ENCODE data around the gene NT5C1B.
A peak's percentile ranks its signal among the peaks of the same experiment; 100 is the strongest.

NT5C1B gene

GRCh38 chr2:18522484-18523146 lies 66.8 kb downstream of the NT5C1B start:
- H3K27ac ChIP-seq (ENCODE audit: insufficient read depth, low read length, poor library complexity, severe bottlenecking), result no peak overlapping the region
- H3K4me1 ChIP-seq (ENCODE audit: control insufficient read depth, insufficient read depth, low read length, poor library complexity, severe bottlenecking), result no peaks in the 10 kb centered on the region
- DNase-seq, result no peak
- H3K9me3 ChIP-seq (ENCODE audit: control insufficient read depth, low read length), result no peaks in the 10 kb centered on the region
- H3K27me3 ChIP-seq (replicated peaks; ENCODE audit: control insufficient read depth, insufficient read depth, low read length, poor library complexity, severe bottlenecking), result no peaks in the 10 kb centered on the region
- H3K36me3 ChIP-seq (ENCODE audit: control insufficient read depth, insufficient read depth, low read length), result no peaks in the 10 kb centered on the region
- no peak overlapping the region for H3K4me3 ChIP-seq (ENCODE audit: insufficient read depth, low read depth, low read length, poor library complexity, severe bottlenecking)

- Histone ChIP-seq H3K36me3 (ENCODE audit: control insufficient read depth, insufficient read depth, low read length) (no peaks in the 10 kb centered on the region), H3K27me3 (replicated peaks; ENCODE audit: control insufficient read depth, insufficient read depth, low read length, poor library complexity, severe bottlenecking) (no peaks in the 10 kb centered on the region), H3K4me3 (ENCODE audit: insufficient read depth, low read depth, low read length, poor library complexity, severe bottlenecking) (no peak overlapping the region), H3K9me3 (ENCODE audit: control insufficient read depth, low read length) (no peaks in the 10 kb centered on the region), H3K27ac (ENCODE audit: insufficient read depth, low read length, poor library complexity, severe bottlenecking) (no peak overlapping the region), H3K4me1 (ENCODE audit: control insufficient read depth, insufficient read depth, low read length, poor library complexity, severe bottlenecking) (no peaks in the 10 kb centered on the region)
- peak; percentile 33 to 57 (median 39) for DNase-seq
These were observed 68.6 kb downstream of the NT5C1B start for GRCh38 chr2:18520451-18521425.

- no peak overlapping the region for H3K27ac ChIP-seq (ENCODE audit: insufficient read depth, low read length, poor library complexity, severe bottlenecking)
- H3K27me3 ChIP-seq (replicated peaks; ENCODE audit: control insufficient read depth, insufficient read depth, low read length, poor library complexity, severe bottlenecking), result no peaks in the 10 kb centered on the region
- no peaks in the 10 kb centered on the region for H3K9me3 ChIP-seq (ENCODE audit: control insufficient read depth, low read length)
- H3K4me3 ChIP-seq (ENCODE audit: insufficient read depth, low read depth, low read length, poor library complexity, severe bottlenecking), result no peak overlapping the region
- H3K36me3 ChIP-seq (ENCODE audit: control insufficient read depth, insufficient read depth, low read length), result no peaks in the 10 kb centered on the region
- H3K4me1 ChIP-seq (ENCODE audit: control insufficient read depth, insufficient read depth, low read length, poor library complexity, severe bottlenecking), result no peaks in the 10 kb centered on the region
- no peak for DNase-seq
These were observed 69.4 kb downstream of the NT5C1B start for GRCh38 chr2:18519914-18520450.

GRCh38 chr2:18518116-18519111 lies 71.0 kb downstream of the NT5C1B start:
- H3K36me3 ChIP-seq (ENCODE audit: control insufficient read depth, insufficient read depth, low read length), result no peaks in the 10 kb centered on the region
- H3K27ac ChIP-seq (ENCODE audit: insufficient read depth, low read length, poor library complexity, severe bottlenecking), result no peak overlapping the region
- no peaks in the 10 kb centered on the region for H3K4me1 ChIP-seq (ENCODE audit: control insufficient read depth, insufficient read depth, low read length, poor library complexity, severe bottlenecking)
- no peaks in the 10 kb centered on the region for H3K9me3 ChIP-seq (ENCODE audit: control insufficient read depth, low read length)
- H3K4me3 ChIP-seq (ENCODE audit: insufficient read depth, low read depth, low read length, poor library complexity, severe bottlenecking), result no peak overlapping the region
- H3K27me3 ChIP-seq (replicated peaks; ENCODE audit: control insufficient read depth, insufficient read depth, low read length, poor library complexity, severe bottlenecking), result no peaks in the 10 kb centered on the region
- no peak for DNase-seq

GRCh38 chr2:18517386-18517785 lies 72.0 kb downstream of the NT5C1B start:
- Histone ChIP-seq H3K36me3 (ENCODE audit: control insufficient read depth, insufficient read depth, low read length) (no peaks in the 10 kb centered on the region), H3K9me3 (ENCODE audit: control insufficient read depth, low read length) (no peaks in the 10 kb centered on the region), H3K4me3 (ENCODE audit: insufficient read depth, low read depth, low read length, poor library complexity, severe bottlenecking) (no peak overlapping the region), H3K27ac (ENCODE audit: insufficient read depth, low read length, poor library complexity, severe bottlenecking) (no peak overlapping the region), H3K27me3 (replicated peaks; ENCODE audit: control insufficient read depth, insufficient read depth, low read length, poor library complexity, severe bottlenecking) (no peaks in the 10 kb centered on the region), H3K4me1 (ENCODE audit: control insufficient read depth, insufficient read depth, low read length, poor library complexity, severe bottlenecking) (no peaks in the 10 kb centered on the region)
- DNase-seq, result no peak

- DNase-seq, result no peak
- Histone ChIP-seq H3K27ac (ENCODE audit: insufficient read depth, low read length, poor library complexity, severe bottlenecking) (no peak overlapping the region), H3K4me3 (ENCODE audit: insufficient read depth, low read depth, low read length, poor library complexity, severe bottlenecking) (no peak overlapping the region), H3K9me3 (ENCODE audit: control insufficient read depth, low read length) (no peaks in the 10 kb centered on the region), H3K4me1 (ENCODE audit: control insufficient read depth, insufficient read depth, low read length, poor library complexity, severe bottlenecking) (no peaks in the 10 kb centered on the region), H3K36me3 (ENCODE audit: control insufficient read depth, insufficient read depth, low read length) (no peaks in the 10 kb centered on the region), H3K27me3 (replicated peaks; ENCODE audit: control insufficient read depth, insufficient read depth, low read length, poor library complexity, severe bottlenecking) (peaks cover 4% of the 10 kb centered on the region)
These were observed 73.3 kb downstream of the NT5C1B start for GRCh38 chr2:18516112-18516511.

GRCh38 chr2:18514526-18515461 lies 74.6 kb downstream of the NT5C1B start:
- DNase-seq, result no peak
- Histone ChIP-seq H3K36me3 (ENCODE audit: control insufficient read depth, insufficient read depth, low read length) (no peaks in the 10 kb centered on the region), H3K27ac (ENCODE audit: insufficient read depth, low read length, poor library complexity, severe bottlenecking) (no peak overlapping the region), H3K4me3 (ENCODE audit: insufficient read depth, low read depth, low read length, poor library complexity, severe bottlenecking) (no peak overlapping the region), H3K9me3 (ENCODE audit: control insufficient read depth, low read length) (no peaks in the 10 kb centered on the region), H3K27me3 (replicated peaks; ENCODE audit: control insufficient read depth, insufficient read depth, low read length, poor library complexity, severe bottlenecking) (peaks cover 4% of the 10 kb centered on the region), H3K4me1 (ENCODE audit: control insufficient read depth, insufficient read depth, low read length, poor library complexity, severe bottlenecking) (no peaks in the 10 kb centered on the region)

All from effector memory CD4-positive, alpha-beta T cell (primary cell).